Measurements from ENCODE around the gene ARRB1.

- no peak for TF ChIP-seq ZNF687 (IDR thresholded peaks at IDR 0.05)
- no peak for TF ChIP-seq MAX (IDR thresholded peaks at IDR 0.05; ENCODE audit: low read depth, low read length)
- TF ChIP-seq POLR2AphosphoS5 (IDR thresholded peaks at IDR 0.05; ENCODE audit: low read length) = no peak
- TF ChIP-seq TAF1 (IDR thresholded peaks at IDR 0.05; ENCODE audit: borderline replicate concordance, low read depth, low read length) = no peak
- no peak for TF ChIP-seq RCOR1 (conservative IDR thresholded peaks at IDR 0.05; ENCODE audit: low read depth, low read length)
- no peak for TF ChIP-seq TARDBP (IDR thresholded peaks at IDR 0.05; ENCODE audit: borderline replicate concordance)
- no peak for TF ChIP-seq SP1 (IDR thresholded peaks at IDR 0.05; ENCODE audit: low read depth, low read length)
- no peak for TF ChIP-seq ZNF274 (IDR thresholded peaks at IDR 0.05; ENCODE audit: insufficient read depth, insufficient read length)
Measured at GRCh38 chr11:75330291-75330690, 21.2 kb downstream of the ARRB1 start.

Measured in GM12878 (cell line).